ENCODE measurements around the gene FOXA3. TPM values are rescaled to one million over a fixed set of nuclear protein-coding genes. Genes with fewer than 3 reads are reported as not detected.

The FOXA3 gene
- total RNA-seq, 1 experiment from 2014 or later: 22.2 TPM

DNA sequence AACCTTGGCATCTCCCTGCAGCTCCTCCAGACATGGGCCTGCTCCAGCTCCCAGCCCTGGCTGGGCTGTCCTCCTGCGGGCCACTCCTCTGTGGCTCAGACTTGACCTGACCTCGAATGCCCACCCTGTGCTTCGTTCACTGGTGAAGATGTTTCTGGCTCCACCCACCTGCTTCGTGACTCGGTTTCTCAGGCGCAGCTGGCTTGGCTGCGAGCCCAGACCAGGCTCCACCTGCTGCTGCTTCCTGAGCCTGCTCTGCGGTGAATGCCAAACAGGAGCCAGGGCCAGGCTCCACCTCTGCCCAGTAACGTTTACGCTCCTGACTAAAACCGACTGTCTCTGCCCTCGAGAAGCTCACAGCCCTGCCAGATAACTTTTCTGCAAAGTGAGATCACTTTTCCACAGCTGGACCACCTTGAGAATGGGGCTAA lies 40.1 kb upstream of the FOXA3 start:
- no CpG with 5 or more reads among the region's 12 CpGs for WGBS (ENCODE audit: extremely low coverage, insufficient read length, low lambda C conversion rate)
- TF ChIP-seq, protein P1, sequence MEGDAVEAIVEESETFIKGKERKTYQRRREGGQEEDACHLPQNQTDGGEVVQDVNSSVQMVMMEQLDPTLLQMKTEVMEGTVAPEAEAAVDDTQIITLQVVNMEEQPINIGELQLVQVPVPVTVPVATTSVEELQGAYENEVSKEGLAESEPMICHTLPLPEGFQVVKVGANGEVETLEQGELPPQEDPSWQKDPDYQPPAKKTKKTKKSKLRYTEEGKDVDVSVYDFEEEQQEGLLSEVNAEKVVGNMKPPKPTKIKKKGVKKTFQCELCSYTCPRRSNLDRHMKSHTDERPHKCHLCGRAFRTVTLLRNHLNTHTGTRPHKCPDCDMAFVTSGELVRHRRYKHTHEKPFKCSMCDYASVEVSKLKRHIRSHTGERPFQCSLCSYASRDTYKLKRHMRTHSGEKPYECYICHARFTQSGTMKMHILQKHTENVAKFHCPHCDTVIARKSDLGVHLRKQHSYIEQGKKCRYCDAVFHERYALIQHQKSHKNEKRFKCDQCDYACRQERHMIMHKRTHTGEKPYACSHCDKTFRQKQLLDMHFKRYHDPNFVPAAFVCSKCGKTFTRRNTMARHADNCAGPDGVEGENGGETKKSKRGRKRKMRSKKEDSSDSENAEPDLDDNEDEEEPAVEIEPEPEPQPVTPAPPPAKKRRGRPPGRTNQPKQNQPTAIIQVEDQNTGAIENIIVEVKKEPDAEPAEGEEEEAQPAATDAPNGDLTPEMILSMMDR (conservative IDR thresholded peaks at IDR 0.05): no peak
- no peak overlapping the region for H2AK5ac ChIP-seq (ENCODE audit: insufficient read length, low read length)
- H3K9ac ChIP-seq (ENCODE audit: extremely low read depth, insufficient read length, low read length): no peak overlapping the region
- no peak overlapping the region for H2AFZ ChIP-seq (ENCODE audit: low read length)
- no peaks in the 10 kb centered on the region for H3K79me1 ChIP-seq (ENCODE audit: insufficient read depth, low read depth, low read length, poor library complexity, severe bottlenecking)
- no peak overlapping the region for H2BK20ac ChIP-seq (ENCODE audit: low read depth, low read length, poor library complexity, severe bottlenecking)
- H3K27ac ChIP-seq (ENCODE audit: insufficient read length, low read depth, low read length): no peak overlapping the region
- H2BK12ac ChIP-seq (ENCODE audit: insufficient read length, low read depth, low read length): no peak overlapping the region
- H2BK5ac ChIP-seq (ENCODE audit: insufficient read length, low read length): no peak overlapping the region
- H3K56ac ChIP-seq (ENCODE audit: insufficient read length, low read depth, low read length): no peak overlapping the region
- no peak overlapping the region for H4K5ac ChIP-seq (ENCODE audit: insufficient read length, low read depth, low read length)
- H2BK120ac ChIP-seq (ENCODE audit: low read depth, low read length, poor library complexity, severe bottlenecking): no peak overlapping the region
- no peak overlapping the region for H3K4me2 ChIP-seq (ENCODE audit: insufficient read depth, insufficient read length, low read length)
- H3K27me3 ChIP-seq (ENCODE audit: insufficient read depth, low read length): no peaks in the 10 kb centered on the region
- no peaks in the 10 kb centered on the region for H3K79me2 ChIP-seq (ENCODE audit: insufficient read depth, low read length)
- no peak overlapping the region for H2BK15ac ChIP-seq (ENCODE audit: low read depth, low read length)
- H3K9me3 ChIP-seq (ENCODE audit: control insufficient read depth, low read depth, low read length): no peaks in the 10 kb centered on the region
- H4K20me1 ChIP-seq (ENCODE audit: control insufficient read depth, insufficient read depth, insufficient read length): no peaks in the 10 kb centered on the region
- H3K4me1 ChIP-seq (ENCODE audit: insufficient read depth, low read length): no peaks in the 10 kb centered on the region
- H3K23ac ChIP-seq (ENCODE audit: insufficient read length, low read depth, low read length): no peak overlapping the region
- H4K91ac ChIP-seq (ENCODE audit: insufficient read length, low read depth, low read length): no peak overlapping the region
- Mint-ChIP-seq H3K27me3 (ENCODE audit: low read depth) (no peaks in the 10 kb centered on the region), H3K4me1 (peaks cover 6 to 12% of the 10 kb centered on the region in 2 experiments), H3K36me3 (ENCODE audit: insufficient read depth in 1 of 3, low read depth in 3 of 3) (peaks cover 50 to 97% (median 93%) of the 10 kb centered on the region in 3 experiments), H3K4me3 (no peak overlapping the region; a peak in 1 of 5 replicates), H3K9me3 (no peaks in the 10 kb centered on the region), H3K27ac (peak overlapping the region in 1 of 3 experiments; percentile 10; a peak in 1 of 7 replicates)
- no peaks in the 10 kb centered on the region for H3K23me2 ChIP-seq (ENCODE audit: insufficient read length, low read depth, low read length, poor library complexity, severe bottlenecking)
- H4K8ac ChIP-seq (replicated peaks; ENCODE audit: insufficient read length, low read depth, low read length): no peak overlapping the region
- H3K4ac ChIP-seq (ENCODE audit: low read depth, low read length): no peak overlapping the region
- no peak overlapping the region for H3K14ac ChIP-seq (ENCODE audit: insufficient read depth, low read length)
- H3K18ac ChIP-seq (ENCODE audit: insufficient read length, low read depth, low read length): no peak overlapping the region
- no peak overlapping the region for H3T11ph ChIP-seq (ENCODE audit: low read length)
- no peak for DNase-seq
